ENCODE results near the gene ANGPT4. TPM values are rescaled to one million over a fixed set of nuclear protein-coding genes. Genes with fewer than 3 reads are reported as not detected.

The ANGPT4 gene
- total RNA-seq, 2 experiments from 2014 or later, result not detected

- ChIA-PET CTCF (no interaction called here), POLR2A (interaction anchor here (1.2 kb wide), 1 partner anchor 38 kb away, joined by 3 read pairs; the partner anchor contains the start of gene FAM110A)
- no peak overlapping the region for H3K27ac Mint-ChIP-seq
- no peak overlapping the region for H3K4me3 Mint-ChIP-seq
- no peaks in the 10 kb centered on the region for H3K9me3 Mint-ChIP-seq
- ATAC-seq (ENCODE audit: poor library complexity) (no peak), DNase-seq (no peak)
- no peaks in the 10 kb centered on the region for H3K36me3 Mint-ChIP-seq (ENCODE audit: low read depth)
- no peaks in the 10 kb centered on the region for H3K4me1 Mint-ChIP-seq (ENCODE audit: low read depth)
- TF ChIP-seq, protein P1, sequence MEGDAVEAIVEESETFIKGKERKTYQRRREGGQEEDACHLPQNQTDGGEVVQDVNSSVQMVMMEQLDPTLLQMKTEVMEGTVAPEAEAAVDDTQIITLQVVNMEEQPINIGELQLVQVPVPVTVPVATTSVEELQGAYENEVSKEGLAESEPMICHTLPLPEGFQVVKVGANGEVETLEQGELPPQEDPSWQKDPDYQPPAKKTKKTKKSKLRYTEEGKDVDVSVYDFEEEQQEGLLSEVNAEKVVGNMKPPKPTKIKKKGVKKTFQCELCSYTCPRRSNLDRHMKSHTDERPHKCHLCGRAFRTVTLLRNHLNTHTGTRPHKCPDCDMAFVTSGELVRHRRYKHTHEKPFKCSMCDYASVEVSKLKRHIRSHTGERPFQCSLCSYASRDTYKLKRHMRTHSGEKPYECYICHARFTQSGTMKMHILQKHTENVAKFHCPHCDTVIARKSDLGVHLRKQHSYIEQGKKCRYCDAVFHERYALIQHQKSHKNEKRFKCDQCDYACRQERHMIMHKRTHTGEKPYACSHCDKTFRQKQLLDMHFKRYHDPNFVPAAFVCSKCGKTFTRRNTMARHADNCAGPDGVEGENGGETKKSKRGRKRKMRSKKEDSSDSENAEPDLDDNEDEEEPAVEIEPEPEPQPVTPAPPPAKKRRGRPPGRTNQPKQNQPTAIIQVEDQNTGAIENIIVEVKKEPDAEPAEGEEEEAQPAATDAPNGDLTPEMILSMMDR (IDR thresholded peaks at IDR 0.05), result no peak
- H3K4me1 ChIP-seq (ENCODE audit: insufficient read depth, low read length), result no peaks in the 10 kb centered on the region
- no peaks in the 10 kb centered on the region for H3K27me3 ChIP-seq (ENCODE audit: control insufficient read depth in 1 of 2, insufficient read depth in 2 of 2, low read length in 2 of 2)
- intact Hi-C loops (cut with DNase I, micrococcal nuclease), result no loop called here
- no peaks in the 10 kb centered on the region for H3K36me3 ChIP-seq (ENCODE audit: insufficient read depth, low read length)
- no peak overlapping the region for H3K27ac ChIP-seq (ENCODE audit: low read depth in 1 of 2, low read length in 2 of 2)
- H3K9me3 ChIP-seq (ENCODE audit: control insufficient read depth in 1 of 2, insufficient read depth in 1 of 2, low read length in 2 of 2), result no peaks in the 10 kb centered on the region
- H3K27me3 Mint-ChIP-seq, result peaks cover 4% of the 10 kb centered on the region
- H3K4me3 ChIP-seq (ENCODE audit: low read length), result no peak overlapping the region
These were observed 45.4 kb downstream of the ANGPT4 start for GRCh38 chr20:870758-871157.

DNA sequence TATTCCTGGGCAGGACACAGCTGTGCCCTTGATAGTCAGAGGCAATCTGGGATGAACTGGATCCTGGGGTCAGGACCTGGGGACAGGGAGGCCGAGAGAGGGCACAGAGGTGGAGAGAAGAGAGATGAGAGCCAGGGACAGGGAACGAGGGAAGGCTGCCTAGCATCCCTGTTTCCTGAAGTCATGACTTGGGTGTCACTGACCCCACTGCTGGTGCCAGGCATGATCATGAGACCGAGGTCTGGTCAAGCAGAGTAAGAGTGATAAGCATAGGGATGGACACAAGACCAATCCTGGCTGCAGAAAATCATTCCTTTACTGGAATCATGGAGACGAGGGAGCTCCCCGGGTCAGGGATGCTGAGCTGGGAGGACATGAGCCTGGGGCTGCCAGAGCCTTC is 46.5 kb downstream of the ANGPT4 start:
- H3K4me3 Mint-ChIP-seq, result no peak overlapping the region
- Histone ChIP-seq H3K27me3 (ENCODE audit: control insufficient read depth in 1 of 2, insufficient read depth in 2 of 2, low read length in 2 of 2) (no peaks in the 10 kb centered on the region), H3K4me1 (ENCODE audit: insufficient read depth, low read length) (no peaks in the 10 kb centered on the region), H3K27ac (ENCODE audit: low read depth in 1 of 2, low read length in 2 of 2) (no peak overlapping the region), H3K36me3 (ENCODE audit: insufficient read depth, low read length) (no peaks in the 10 kb centered on the region), H3K4me3 (ENCODE audit: low read length) (no peak overlapping the region), H3K9me3 (ENCODE audit: control insufficient read depth in 1 of 2, insufficient read depth in 1 of 2, low read length in 2 of 2) (no peaks in the 10 kb centered on the region)
- H3K36me3 Mint-ChIP-seq (ENCODE audit: low read depth), result no peaks in the 10 kb centered on the region
- H3K9me3 Mint-ChIP-seq, result no peaks in the 10 kb centered on the region
- H3K27ac Mint-ChIP-seq, result no peak overlapping the region
- peaks cover 4% of the 10 kb centered on the region for H3K27me3 Mint-ChIP-seq
- CTCF ChIA-PET, result no interaction called here
- POLR2A ChIA-PET, result no interaction called here
- TF ChIP-seq, protein P1 (IDR thresholded peaks at IDR 0.05), result no peak
- ATAC-seq (ENCODE audit: poor library complexity) (no peak), DNase-seq (no peak)
- intact Hi-C loops (cut with DNase I, micrococcal nuclease), result no loop called here
- no peaks in the 10 kb centered on the region for H3K4me1 Mint-ChIP-seq (ENCODE audit: low read depth)

DNA sequence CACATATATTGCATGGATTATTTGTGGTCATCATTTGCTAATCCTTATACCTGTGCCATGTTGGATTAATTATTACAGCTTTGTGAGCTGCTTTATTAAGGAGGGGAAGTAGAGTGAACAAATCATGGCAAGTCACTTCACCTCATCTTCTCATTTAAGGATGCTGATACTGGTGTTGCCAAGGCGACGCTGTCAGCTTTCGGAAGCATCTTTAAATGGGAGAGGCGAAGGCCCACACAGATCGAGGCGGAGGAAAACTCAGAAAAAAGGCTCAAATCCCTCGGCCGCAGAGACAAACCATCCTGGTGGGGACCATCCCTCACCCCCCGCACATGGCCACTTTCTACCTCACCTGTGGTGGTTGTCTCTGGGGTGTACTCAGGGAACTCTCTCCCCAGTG is 47.9 kb downstream of the ANGPT4 start:
- DNase-seq, result no peak
- Mint-ChIP-seq H3K9me3 (no peaks in the 10 kb centered on the region), H3K36me3 (ENCODE audit: low read depth) (no peaks in the 10 kb centered on the region), H3K27ac (no peak overlapping the region), H3K27me3 (no peaks in the 10 kb centered on the region), H3K4me1 (ENCODE audit: low read depth) (no peaks in the 10 kb centered on the region), H3K4me3 (no peak overlapping the region)
- no peaks in the 10 kb centered on the region for H3K27me3 ChIP-seq (ENCODE audit: control insufficient read depth in 1 of 2, insufficient read depth in 2 of 2, low read length in 2 of 2)
- H3K27ac ChIP-seq (ENCODE audit: low read depth in 1 of 2, low read length in 2 of 2), result no peak overlapping the region
- TF ChIP-seq, protein P1 (IDR thresholded peaks at IDR 0.05), result no peak
- no peaks in the 10 kb centered on the region for H3K36me3 ChIP-seq (ENCODE audit: insufficient read depth, low read length)
- no peak overlapping the region for H3K4me3 ChIP-seq (ENCODE audit: low read length)
- no peak for ATAC-seq (ENCODE audit: poor library complexity)
- POLR2A ChIA-PET, result no interaction called here
- no peaks in the 10 kb centered on the region for H3K9me3 ChIP-seq (ENCODE audit: control insufficient read depth in 1 of 2, insufficient read depth in 1 of 2, low read length in 2 of 2)
- intact Hi-C loops (cut with DNase I, micrococcal nuclease), result no loop called here
- no peaks in the 10 kb centered on the region for H3K4me1 ChIP-seq (ENCODE audit: insufficient read depth, low read length)
- CTCF ChIA-PET, result no interaction called here

Measured in CD4-positive, alpha-beta T cell (primary cell).